Thyroid gland (tissue), 4 donors: ENCODE results near the gene ARHGDIB.

Source experiments
- POLR2A ChIP-seq, 2 donors: fragments of 450-650 bp; IDR thresholded peaks; one replicate each; pipeline ENCODE4 v1.6.1; 2017; ENCODE audit warnings: antibody characterized with exemption in 2 of 2, mild to moderate bottlenecking in 2 of 2, moderate library complexity in 1 of 2
- TF ChIP-seq, protein P1 (sequence below), 6 experiments: fragments of 200-600 bp in 3 of 6; fragments of 450-650 bp in 3 of 6; sonication (generic) in 3 of 6; IDR thresholded peaks; one replicate each; pipeline ENCODE4 v1.5.1; 2016 to 2019; ENCODE audit warnings: antibody characterized with exemption in 6 of 6, mild to moderate bottlenecking in 2 of 6, inconsistent platforms in 1 of 6, moderate library complexity in 1 of 6

DNA sequence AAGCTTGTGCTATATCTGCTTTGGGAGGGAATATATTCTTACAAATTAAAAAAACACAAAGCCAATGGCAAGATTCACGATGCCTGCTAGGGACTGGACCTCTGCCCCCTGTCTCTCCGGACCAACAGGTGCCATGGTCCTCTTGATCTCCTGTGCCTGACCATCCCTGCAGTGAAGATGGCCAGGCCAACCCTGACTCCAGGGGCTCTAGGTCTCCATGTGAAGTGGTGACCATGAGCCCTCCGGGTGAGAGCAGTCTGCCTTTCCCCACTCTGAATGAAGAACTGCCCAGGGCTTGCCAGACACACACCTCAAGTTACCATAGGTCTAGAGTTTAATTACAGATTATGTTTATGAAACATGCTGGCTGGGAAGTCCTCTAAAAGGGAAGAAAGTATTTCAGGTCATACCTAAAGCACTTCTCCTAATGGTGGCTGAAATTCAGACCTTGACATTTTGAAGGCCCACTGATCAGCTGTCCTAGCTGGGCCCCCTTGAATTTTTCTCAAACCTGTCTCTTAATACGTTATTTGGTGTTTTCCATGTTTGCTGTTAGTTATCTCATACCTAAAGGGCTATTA is 1.4 kb downstream of the ARHGDIB start:
- TF ChIP-seq, protein P1, sequence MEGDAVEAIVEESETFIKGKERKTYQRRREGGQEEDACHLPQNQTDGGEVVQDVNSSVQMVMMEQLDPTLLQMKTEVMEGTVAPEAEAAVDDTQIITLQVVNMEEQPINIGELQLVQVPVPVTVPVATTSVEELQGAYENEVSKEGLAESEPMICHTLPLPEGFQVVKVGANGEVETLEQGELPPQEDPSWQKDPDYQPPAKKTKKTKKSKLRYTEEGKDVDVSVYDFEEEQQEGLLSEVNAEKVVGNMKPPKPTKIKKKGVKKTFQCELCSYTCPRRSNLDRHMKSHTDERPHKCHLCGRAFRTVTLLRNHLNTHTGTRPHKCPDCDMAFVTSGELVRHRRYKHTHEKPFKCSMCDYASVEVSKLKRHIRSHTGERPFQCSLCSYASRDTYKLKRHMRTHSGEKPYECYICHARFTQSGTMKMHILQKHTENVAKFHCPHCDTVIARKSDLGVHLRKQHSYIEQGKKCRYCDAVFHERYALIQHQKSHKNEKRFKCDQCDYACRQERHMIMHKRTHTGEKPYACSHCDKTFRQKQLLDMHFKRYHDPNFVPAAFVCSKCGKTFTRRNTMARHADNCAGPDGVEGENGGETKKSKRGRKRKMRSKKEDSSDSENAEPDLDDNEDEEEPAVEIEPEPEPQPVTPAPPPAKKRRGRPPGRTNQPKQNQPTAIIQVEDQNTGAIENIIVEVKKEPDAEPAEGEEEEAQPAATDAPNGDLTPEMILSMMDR (IDR thresholded peaks at IDR 0.05), result no peak
- TF ChIP-seq POLR2A (IDR thresholded peaks at IDR 0.05), result no peak
